GM20000 (cell line): ENCODE results near the gene PLXND1.

ENCODE experiments used
- DNase-seq: peaks from one replicate; pipeline ENCODE4 v3.0.0; 2012; ENCODE audit warnings: low spot score
- CTCF ChIP-seq: IDR thresholded peaks from 2 replicates; pipeline ENCODE4 v1.5.1; 2012; ENCODE audit warnings: mild to moderate bottlenecking, control low read depth; ENCODE audit errors: extremely low read depth, missing control alignments

The PLXND1 gene

DNA sequence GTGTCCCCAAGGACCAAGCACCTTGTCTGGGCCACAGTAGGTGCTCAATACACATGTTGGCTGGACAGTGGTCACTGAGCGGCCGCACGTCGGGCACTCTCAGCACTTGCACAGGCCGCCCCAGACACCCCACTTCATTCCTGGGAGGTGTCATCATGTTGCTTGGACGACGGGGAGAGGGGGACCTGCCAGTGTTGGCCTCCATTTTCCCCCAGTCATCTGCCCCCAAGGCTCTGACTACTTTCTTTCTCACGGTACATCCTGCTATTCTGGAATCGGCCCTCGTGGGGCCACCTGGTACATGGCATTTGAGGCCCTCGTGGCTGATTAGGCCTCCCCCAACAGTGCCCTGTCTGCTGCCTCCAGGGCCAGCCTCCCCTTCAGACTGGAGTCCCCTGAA lies 79.2 kb downstream of the PLXND1 start:
- TF ChIP-seq CTCF, result no peak
- DNase-seq, result no peak

GRCh38 chr3:129526121-129526900 lies 80.2 kb downstream of the PLXND1 start:
- peak; percentile 86 for DNase-seq
- no peak for TF ChIP-seq CTCF

GRCh38 chr3:129525341-129525968 lies 81.0 kb downstream of the PLXND1 start:
- no peak for DNase-seq
- TF ChIP-seq CTCF, result no peak

GRCh38 chr3:129524081-129524480 lies 82.4 kb downstream of the PLXND1 start:
- TF ChIP-seq CTCF, result no peak
- DNase-seq, result no peak

GRCh38 chr3:129522953-129523352 lies 83.5 kb downstream of the PLXND1 start:
- DNase-seq, result no peak
- TF ChIP-seq CTCF, result no peak

DNA sequence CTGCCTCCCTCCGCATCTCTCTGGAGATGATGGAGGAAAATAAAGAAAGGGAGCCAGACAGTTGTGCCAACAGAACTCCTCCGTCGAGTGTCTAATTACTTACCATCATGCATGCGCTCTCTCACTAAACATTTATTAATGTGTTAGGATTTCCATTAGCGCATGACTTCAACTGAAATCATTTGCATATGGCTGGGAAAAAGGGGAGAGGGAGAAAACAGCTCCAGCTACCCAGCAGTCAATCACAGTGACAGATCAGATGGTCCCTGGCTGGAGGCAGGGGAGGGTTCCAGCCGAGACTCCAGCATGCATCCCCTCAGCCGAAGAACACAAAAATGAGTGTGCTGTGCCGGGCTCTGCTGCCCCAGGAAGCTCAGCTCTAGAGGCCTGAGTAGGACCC lies 84.9 kb downstream of the PLXND1 start:
- TF ChIP-seq CTCF, result no peak
- DNase-seq, result no peak

- no peak for TF ChIP-seq CTCF
- no peak for DNase-seq
These were observed 85.5 kb downstream of the PLXND1 start for GRCh38 chr3:129520960-129521359.
